SK-N-MC (cell line): Measurements from ENCODE around the gene RAMP1.

Source experiments
- EZH2 ChIP-seq: fragments of 200-600 bp; sonication (generic); IDR thresholded peaks from one replicate; pipeline ENCODE4 v1.6.1; 2017; ENCODE audit warnings: antibody characterized with exemption
- FOXP2 ChIP-seq: optimal IDR thresholded peaks from 2 replicates; pipeline ENCODE3; 2011; ENCODE audit warnings: mild to moderate bottlenecking, moderate library complexity; ENCODE audit not compliant: insufficient read depth; ENCODE audit errors: extremely low read length, control extremely low read depth
- POLR2AphosphoS5 ChIP-seq: IDR thresholded peaks from 2 replicates; pipeline ENCODE4 v1.6.1; 2012; ENCODE audit warnings: mild to moderate bottlenecking, low read depth, low read length, borderline replicate concordance

DNA sequence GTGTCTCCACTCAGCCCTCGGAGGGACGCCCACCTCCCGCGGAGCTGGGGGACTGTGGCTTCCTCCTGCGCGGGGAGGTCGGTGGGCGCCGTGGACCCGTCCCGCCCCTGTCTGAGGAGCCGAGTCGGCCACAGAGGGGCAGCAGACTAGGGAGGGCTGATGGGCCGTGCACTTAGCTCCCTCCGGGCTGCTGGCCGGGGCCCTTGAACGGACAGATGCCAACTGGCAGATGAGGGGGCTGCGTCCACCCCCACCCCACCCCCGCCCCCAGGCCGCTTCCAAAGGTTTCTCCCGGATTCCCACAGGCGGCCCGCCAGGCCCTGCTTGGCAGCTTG, 96.9 kb downstream of the RAMP1 start:
- no peak for TF ChIP-seq POLR2AphosphoS5
- no peak for TF ChIP-seq EZH2
- TF ChIP-seq FOXP2, result no peak
